Neural cell (in vitro differentiated cells): ENCODE measurements around the gene HMX1. TPM values are rescaled to one million over a fixed set of nuclear protein-coding genes. Genes with fewer than 3 reads are reported as not detected.
A peak's percentile ranks its signal among the peaks of the same experiment; 100 is the strongest.

Experiments
- H2AFZ ChIP-seq: fragments of 200-600, 300-800 bp; sonication (generic), shearing (Covaris generic); 2 replicates; pipeline ENCODE4 v1.6.0; 2014; ENCODE audit warnings: low read depth, mild to moderate bottlenecking, antibody characterized with exemption, low read length, moderate library complexity
- H3F3A ChIP-seq: fragments of 200-600 bp; shearing (Covaris generic); 2 replicates; pipeline ENCODE4 v1.6.1; 2016; ENCODE audit warnings: mild to moderate bottlenecking, moderate library complexity, mixed read lengths, antibody characterized with exemption, low read length; ENCODE audit not compliant: insufficient read depth, poor library complexity, severe bottlenecking
- H3K27ac ChIP-seq: fragments of 200-600, 300-800 bp; sonication (generic), shearing (Covaris generic); 2 replicates; pipeline ENCODE4 v1.5.1; 2014; ENCODE audit warnings: mild to moderate bottlenecking, low read length, moderate library complexity
- H3K27me3 ChIP-seq: fragments of 300-800, 200-600 bp; sonication (generic), shearing (Covaris generic); 2 replicates; pipeline ENCODE4 v1.6.0; 2014; ENCODE audit warnings: mild to moderate bottlenecking, low read depth, low read length, moderate library complexity; ENCODE audit not compliant: insufficient read depth
- H3K36me3 ChIP-seq: fragments of 300-800, 200-600 bp; sonication (generic), shearing (Covaris generic); 2 replicates; pipeline ENCODE4 v1.5.1; 2014; ENCODE audit warnings: mild to moderate bottlenecking, antibody characterized with exemption, low read length, moderate library complexity; ENCODE audit not compliant: insufficient read depth
- H3K4me2 ChIP-seq: fragments of 300-800, 200-600 bp; sonication (generic), shearing (Covaris generic); 2 replicates; pipeline ENCODE4 v1.6.0; 2014; ENCODE audit warnings: mild to moderate bottlenecking, low read length
- H3K4me3 ChIP-seq: fragments of 300-800, 200-600 bp; sonication (generic), shearing (Covaris generic); 2 replicates; pipeline ENCODE4 v1.5.1; 2014; ENCODE audit warnings: mild to moderate bottlenecking, low read length, moderate library complexity
- H3K79me2 ChIP-seq: fragments of 200-600 bp; shearing (Covaris generic); replicated peaks from 2 replicates; pipeline ENCODE4 v1.6.0; 2014; ENCODE audit warnings: mild to moderate bottlenecking, low read length, moderate library complexity; ENCODE audit not compliant: insufficient read depth
- H3K9ac ChIP-seq: fragments of 300-800, 200-600 bp; sonication (generic), shearing (Covaris generic); 2 replicates; pipeline ENCODE4 v1.6.1; 2016; ENCODE audit warnings: mild to moderate bottlenecking, low read length, mixed read lengths
- H3K9me2 ChIP-seq: fragments of 200-600 bp; shearing (Covaris generic); 2 replicates; pipeline ENCODE4 v1.6.1; 2016; ENCODE audit warnings: mild to moderate bottlenecking, low read length, mixed read lengths; ENCODE audit not compliant: insufficient read depth
- H3K9me3 ChIP-seq: fragments of 200-600, 300-800 bp; sonication (generic), shearing (Covaris generic); 2 replicates; pipeline ENCODE4 v1.6.1; 2016; ENCODE audit warnings: mild to moderate bottlenecking, mixed run types, low read length, moderate library complexity, mixed read lengths
- H4K20me1 ChIP-seq: fragments of 200-600 bp; shearing (Covaris generic); 2 replicates; pipeline ENCODE4 v1.6.1; 2016; ENCODE audit warnings: mild to moderate bottlenecking, mixed run types; ENCODE audit not compliant: insufficient read depth
- EP300 ChIP-seq: fragments of 450-650 bp; conservative IDR thresholded peaks from 2 replicates; pipeline ENCODE4 v1.6.1; 2014; ENCODE audit warnings: antibody characterized with exemption, mild to moderate bottlenecking, moderate library complexity; ENCODE audit not compliant: poor library complexity, severe bottlenecking
- EZH2 ChIP-seq: fragments of 200-600, 300-800 bp; shearing (Covaris generic), sonication (generic); IDR thresholded peaks from 2 replicates; pipeline ENCODE4 v1.6.1; 2014; ENCODE audit warnings: antibody characterized with exemption, low read length, borderline replicate concordance, mild to moderate bottlenecking; ENCODE audit not compliant: insufficient read depth, poor library complexity, severe bottlenecking
- MXI1 ChIP-seq: fragments of 450-650 bp; conservative IDR thresholded peaks from 2 replicates; pipeline ENCODE4 v1.6.1; 2014; ENCODE audit warnings: antibody characterized with exemption, mild to moderate bottlenecking; ENCODE audit not compliant: poor library complexity, severe bottlenecking
- POLR2AphosphoS5 ChIP-seq: IDR thresholded peaks from 2 replicates; pipeline ENCODE4 v1.6.1; 2012
- RAD21 ChIP-seq: fragments of 450-650 bp; conservative IDR thresholded peaks from 2 replicates; pipeline ENCODE4 v1.6.1; 2014; ENCODE audit warnings: antibody characterized with exemption, mild to moderate bottlenecking, moderate library complexity
- REST ChIP-seq: IDR thresholded peaks from 2 replicates; pipeline ENCODE4 v1.6.1; 2012; ENCODE audit warnings: borderline replicate concordance
- SMC3 ChIP-seq: fragments of 450-650 bp; conservative IDR thresholded peaks from 2 replicates; pipeline ENCODE4 v1.6.1; 2014; ENCODE audit warnings: antibody characterized with exemption, mild to moderate bottlenecking, moderate library complexity; ENCODE audit not compliant: poor library complexity
- TAF1 ChIP-seq: IDR thresholded peaks from 2 replicates; pipeline ENCODE4 v1.6.1; 2012; ENCODE audit warnings: low read depth
- polyA plus RNA-seq: library from polyadenylated mRNA; depleted of rRNA; stranded (reverse); fragments of >200 nt; gene quantifications from 2 replicates; pipeline ENCODE4 v1.2.3, GENCODE V29; 2014
- TF ChIP-seq, protein P1 (sequence below): fragments of 450-650 bp; IDR thresholded peaks from 2 replicates; pipeline ENCODE4 v1.5.1; 2014; ENCODE audit warnings: antibody characterized with exemption, mild to moderate bottlenecking, moderate library complexity; ENCODE audit not compliant: poor library complexity, severe bottlenecking

HMX1 gene
- polyA plus RNA-seq, 1 donor from 2014 or later = 0.89 TPM

DNA sequence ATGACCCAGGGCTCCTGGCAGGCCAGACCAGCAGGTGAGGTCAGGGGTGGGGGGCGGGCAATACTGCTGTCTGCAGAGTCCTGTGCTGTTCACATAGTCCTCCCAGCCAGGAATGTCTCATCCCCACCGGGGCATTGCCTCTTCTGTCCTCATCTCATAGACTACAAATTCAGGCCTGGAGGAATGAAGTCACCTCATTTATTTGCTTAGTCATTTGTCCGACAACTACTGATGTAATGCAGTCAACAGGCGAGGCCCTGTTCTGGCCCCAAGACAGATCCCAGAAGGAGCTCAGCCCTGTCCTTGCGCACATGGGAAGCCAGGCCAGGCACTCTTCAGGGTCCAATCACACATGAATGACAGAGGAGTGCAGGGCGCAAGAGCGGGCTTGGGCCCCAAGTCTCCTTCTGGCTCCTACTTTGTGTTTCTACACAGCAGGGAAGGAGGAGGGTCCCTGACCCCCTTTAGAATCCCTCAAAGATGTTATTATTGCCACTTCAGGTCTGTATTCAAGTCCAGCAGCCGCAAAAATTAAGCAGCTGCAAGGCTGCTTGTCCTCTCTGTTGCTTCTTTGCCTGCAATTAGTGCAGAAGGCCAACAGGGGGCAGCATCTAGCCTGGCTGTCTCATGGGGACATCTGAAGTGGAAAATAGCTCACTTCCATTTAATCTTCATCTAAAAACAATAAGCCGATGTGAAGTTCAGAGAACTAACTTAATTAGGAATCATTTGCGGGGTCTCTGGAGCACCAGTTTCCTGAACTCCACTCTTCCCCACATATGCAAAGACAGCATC lies 15.2 kb upstream of the HMX1 start:
- TF ChIP-seq, protein P1, sequence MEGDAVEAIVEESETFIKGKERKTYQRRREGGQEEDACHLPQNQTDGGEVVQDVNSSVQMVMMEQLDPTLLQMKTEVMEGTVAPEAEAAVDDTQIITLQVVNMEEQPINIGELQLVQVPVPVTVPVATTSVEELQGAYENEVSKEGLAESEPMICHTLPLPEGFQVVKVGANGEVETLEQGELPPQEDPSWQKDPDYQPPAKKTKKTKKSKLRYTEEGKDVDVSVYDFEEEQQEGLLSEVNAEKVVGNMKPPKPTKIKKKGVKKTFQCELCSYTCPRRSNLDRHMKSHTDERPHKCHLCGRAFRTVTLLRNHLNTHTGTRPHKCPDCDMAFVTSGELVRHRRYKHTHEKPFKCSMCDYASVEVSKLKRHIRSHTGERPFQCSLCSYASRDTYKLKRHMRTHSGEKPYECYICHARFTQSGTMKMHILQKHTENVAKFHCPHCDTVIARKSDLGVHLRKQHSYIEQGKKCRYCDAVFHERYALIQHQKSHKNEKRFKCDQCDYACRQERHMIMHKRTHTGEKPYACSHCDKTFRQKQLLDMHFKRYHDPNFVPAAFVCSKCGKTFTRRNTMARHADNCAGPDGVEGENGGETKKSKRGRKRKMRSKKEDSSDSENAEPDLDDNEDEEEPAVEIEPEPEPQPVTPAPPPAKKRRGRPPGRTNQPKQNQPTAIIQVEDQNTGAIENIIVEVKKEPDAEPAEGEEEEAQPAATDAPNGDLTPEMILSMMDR = peak; percentile 22
- TF ChIP-seq MXI1 = no peak
- no peaks in the 10 kb centered on the region for H3K79me2 ChIP-seq

GRCh38 chr4:8882239-8882638 lies 10.6 kb upstream of the HMX1 start:
- Histone ChIP-seq H3K4me3 (no peak overlapping the region), H3K27ac (no peak overlapping the region), H3K36me3 (no peaks in the 10 kb centered on the region), H3K79me2 (no peaks in the 10 kb centered on the region), H3K9me3 (no peaks in the 10 kb centered on the region), H2AFZ (no peak overlapping the region), H3K9me2 (no peaks in the 10 kb centered on the region), H3K27me3 (peaks cover 74% of the 10 kb centered on the region), H3F3A (no peaks in the 10 kb centered on the region), H3K4me2 (no peak overlapping the region), H3K9ac (no peak overlapping the region), H4K20me1 (no peaks in the 10 kb centered on the region)
- TF ChIP-seq EP300 (no peak), MXI1 (no peak), RAD21 (no peak), EZH2 (no peak), REST (no peak), POLR2AphosphoS5 (no peak), TAF1 (no peak), SMC3 (no peak)
- TF ChIP-seq, protein P1 = no peak

More for the DNA sequence above, 15.2 kb upstream of the HMX1 start:
- Histone ChIP-seq H4K20me1 (no peaks in the 10 kb centered on the region), H3F3A (no peaks in the 10 kb centered on the region), H3K9me2 (no peaks in the 10 kb centered on the region), H3K27me3 (peaks cover 80% of the 10 kb centered on the region), H2AFZ (no peak overlapping the region), H3K36me3 (no peaks in the 10 kb centered on the region), H3K4me3 (no peak overlapping the region), H3K9me3 (no peaks in the 10 kb centered on the region), H3K4me2 (no peak overlapping the region), H3K9ac (no peak overlapping the region), H3K27ac (no peak overlapping the region)
